Spinal cord (tissue), 10 donors: ENCODE data around the gene CDC42SE2. TPM values are rescaled to one million over a fixed set of nuclear protein-coding genes. Genes with fewer than 3 reads are reported as not detected.

Experiments
- DNase-seq, 6 donors: peaks; one replicate each; pipeline versions ENCODE4 v3.0.0 to v3.0.0-alpha.2; 2013 to 2015; ENCODE audit warnings: low spot score in 6 of 6, low read depth in 4 of 6
- H3K27ac ChIP-seq: one replicate; pipeline ENCODE4 v1.5.1; 2013; ENCODE audit warnings: low read depth, low read length, control low read depth
- H3K27me3 ChIP-seq: one replicate; pipeline ENCODE4 v1.6.1; 2013; ENCODE audit warnings: low read length; ENCODE audit not compliant: control insufficient read depth, insufficient read depth
- H3K36me3 ChIP-seq: one replicate; pipeline ENCODE4 v1.6.1; 2013; ENCODE audit warnings: low read length; ENCODE audit not compliant: control insufficient read depth, insufficient read depth
- H3K4me1 ChIP-seq: one replicate; pipeline ENCODE4 v1.6.1; 2013; ENCODE audit warnings: low read length; ENCODE audit not compliant: control insufficient read depth, insufficient read depth
- H3K4me3 ChIP-seq: one replicate; pipeline ENCODE4 v1.5.1; 2013; ENCODE audit warnings: low read depth, low read length, control low read depth
- H3K9me3 ChIP-seq: one replicate; pipeline ENCODE4 v1.6.1; 2013; ENCODE audit warnings: low read length; ENCODE audit not compliant: control insufficient read depth, insufficient read depth
- WGBS: methylation state at CpG from one replicate; pipeline ENCODE4 v1.1.5; 2013; ENCODE audit warnings: missing lambda C conversion rate; ENCODE audit not compliant: insufficient coverage; 5-methylcytosine and 5-hydroxymethylcytosine counted together
- polyA plus RNA-seq, 2 donors: library from polyadenylated mRNA; unstranded; fragments of 120-200 nt; gene quantifications; one replicate each; pipeline ENCODE4 v1.2.1, GENCODE V29; 2013; ENCODE audit not compliant: insufficient read length in 2 of 2
- total RNA-seq, 2 donors: library from RNA; depleted of rRNA in 1 of 2; stranded (reverse); fragments of 120-200 nt in 1 of 2; fragments of >200 nt in 1 of 2; gene quantifications; one replicate each; pipeline versions ENCODE4 v1.2.3 to v1.2.4, GENCODE V29; 2013 to 2014
- donor health status: healthy.

CDC42SE2 gene
- total and polyA plus RNA-seq, 4 donors = 35.1 to 89.5 (median 52.9) TPM

GRCh38 chr5:131224387-131225201 is 39.3 kb upstream of the CDC42SE2 start:
- H3K9me3 ChIP-seq = no peaks in the 10 kb centered on the region
- DNase-seq = peak in 1 of 6 donors; percentile 4
- no peaks in the 10 kb centered on the region for H3K27me3 ChIP-seq
- no peaks in the 10 kb centered on the region for H3K36me3 ChIP-seq
- H3K4me3 ChIP-seq = no peak overlapping the region
- no peak overlapping the region for H3K27ac ChIP-seq
- 77% methylated on average over 5 of the region's 6 CpGs for WGBS
- no peaks in the 10 kb centered on the region for H3K4me1 ChIP-seq

GRCh38 chr5:131225282-131225974 is 38.4 kb upstream of the CDC42SE2 start:
- Histone ChIP-seq H3K36me3 (no peaks in the 10 kb centered on the region), H3K27ac (no peak overlapping the region), H3K27me3 (no peaks in the 10 kb centered on the region), H3K4me1 (no peaks in the 10 kb centered on the region), H3K4me3 (no peak overlapping the region), H3K9me3 (no peaks in the 10 kb centered on the region)
- WGBS = 89% methylated on average over 2 of the region's 4 CpGs
- no peak for DNase-seq

- no CpG with 5 or more reads among the region's 2 CpGs for WGBS
- no peak for DNase-seq
- no peaks in the 10 kb centered on the region for H3K9me3 ChIP-seq
These were observed 37.0 kb upstream of the CDC42SE2 start for GRCh38 chr5:131226899-131227298.

GRCh38 chr5:131228646-131229045 is 35.2 kb upstream of the CDC42SE2 start:
- no peaks in the 10 kb centered on the region for H3K36me3 ChIP-seq
- no peak overlapping the region for H3K4me3 ChIP-seq
- WGBS = 88% methylated on average over 1 of the region's 1 CpG
- no peak for DNase-seq
- H3K4me1 ChIP-seq = no peaks in the 10 kb centered on the region
- H3K27ac ChIP-seq = no peak overlapping the region
- H3K27me3 ChIP-seq = no peaks in the 10 kb centered on the region
- no peaks in the 10 kb centered on the region for H3K9me3 ChIP-seq

More at GRCh38 chr5:131226899-131227298, 37.0 kb upstream of the CDC42SE2 start:
- Histone ChIP-seq H3K36me3 (no peaks in the 10 kb centered on the region), H3K4me1 (no peaks in the 10 kb centered on the region), H3K27ac (no peak overlapping the region), H3K4me3 (no peak overlapping the region), H3K27me3 (no peaks in the 10 kb centered on the region)

GRCh38 chr5:131229623-131230022 is 34.2 kb upstream of the CDC42SE2 start:
- H3K4me3 ChIP-seq = no peak overlapping the region
- no peaks in the 10 kb centered on the region for H3K36me3 ChIP-seq
- no peak overlapping the region for H3K27ac ChIP-seq
- WGBS = no CpG with 5 or more reads among the region's 4 CpGs
- H3K4me1 ChIP-seq = no peaks in the 10 kb centered on the region
- no peaks in the 10 kb centered on the region for H3K27me3 ChIP-seq
- H3K9me3 ChIP-seq = no peaks in the 10 kb centered on the region
- DNase-seq = no peak

- Histone ChIP-seq H3K4me3 (no peak overlapping the region), H3K27ac (no peak overlapping the region), H3K36me3 (no peaks in the 10 kb centered on the region), H3K27me3 (no peaks in the 10 kb centered on the region), H3K9me3 (no peaks in the 10 kb centered on the region), H3K4me1 (no peaks in the 10 kb centered on the region)
- DNase-seq = peak in 2 of 6 donors; percentile 58 to 71
- WGBS = no CpG with 5 or more reads among the region's 5 CpGs
These were observed 33.4 kb upstream of the CDC42SE2 start for GRCh38 chr5:131230406-131230805.

GRCh38 chr5:131239686-131240085 is 24.2 kb upstream of the CDC42SE2 start:
- no CpG with 5 or more reads among the region's 1 CpG for WGBS
- DNase-seq = no peak
- no peaks in the 10 kb centered on the region for H3K36me3 ChIP-seq
- H3K4me1 ChIP-seq = no peaks in the 10 kb centered on the region
- no peaks in the 10 kb centered on the region for H3K27me3 ChIP-seq
- no peak overlapping the region for H3K27ac ChIP-seq
- H3K4me3 ChIP-seq = no peak overlapping the region
- H3K9me3 ChIP-seq = no peaks in the 10 kb centered on the region

- DNase-seq = no peak
- no peaks in the 10 kb centered on the region for H3K27me3 ChIP-seq
- no peaks in the 10 kb centered on the region for H3K36me3 ChIP-seq
- no peak overlapping the region for H3K4me3 ChIP-seq
- no peaks in the 10 kb centered on the region for H3K4me1 ChIP-seq
- peaks cover 1% of the 10 kb centered on the region for H3K9me3 ChIP-seq
- H3K27ac ChIP-seq = no peak overlapping the region
These were observed 21.1 kb upstream of the CDC42SE2 start for GRCh38 chr5:131242728-131243255.

GRCh38 chr5:131245312-131245711 is 18.5 kb upstream of the CDC42SE2 start:
- Histone ChIP-seq H3K27me3 (no peaks in the 10 kb centered on the region), H3K27ac (no peak overlapping the region), H3K9me3 (peaks cover 1% of the 10 kb centered on the region), H3K4me1 (no peaks in the 10 kb centered on the region), H3K36me3 (no peaks in the 10 kb centered on the region), H3K4me3 (no peak overlapping the region)
- DNase-seq = no peak

- no peaks in the 10 kb centered on the region for H3K4me1 ChIP-seq
- no peak overlapping the region for H3K4me3 ChIP-seq
- no peak overlapping the region for H3K27ac ChIP-seq
- no peaks in the 10 kb centered on the region for H3K27me3 ChIP-seq
- no peaks in the 10 kb centered on the region for H3K36me3 ChIP-seq
- no peak for DNase-seq
- H3K9me3 ChIP-seq = peaks cover 1% of the 10 kb centered on the region
- WGBS = no CpG with 5 or more reads among the region's 2 CpGs
These were observed 17.9 kb upstream of the CDC42SE2 start for GRCh38 chr5:131245948-131246347.
